ENCODE measurements around the gene NFATC2.

NFATC2 gene

GRCh38 chr20:51551186-51551585 lies 8.7 kb upstream of the NFATC2 start:
- Histone ChIP-seq H3K9me3 (ENCODE audit: severe bottlenecking) (no peaks in the 10 kb centered on the region), H3K4me3 (ENCODE audit: severe bottlenecking) (no peak overlapping the region), H3K4me1 (ENCODE audit: insufficient read depth, poor library complexity, severe bottlenecking) (peaks cover 7% of the 10 kb centered on the region), H3K27me3 (ENCODE audit: insufficient read depth, poor library complexity, severe bottlenecking) (peaks cover 15% of the 10 kb centered on the region), H3K36me3 (ENCODE audit: low read depth) (no peaks in the 10 kb centered on the region), H3K27ac (ENCODE audit: poor library complexity, severe bottlenecking) (no peak overlapping the region)
- DNase-seq (ENCODE audit: low spot score): no peak
- no peak for ATAC-seq (ENCODE audit: low read depth)
- no peak for TF ChIP-seq CTCF (IDR thresholded peaks at IDR 0.05; ENCODE audit: poor library complexity, severe bottlenecking)

GRCh38 chr20:51549474-51549873 lies 7.0 kb upstream of the NFATC2 start:
- Histone ChIP-seq H3K9me3 (ENCODE audit: severe bottlenecking) (no peaks in the 10 kb centered on the region), H3K4me3 (ENCODE audit: severe bottlenecking) (no peak overlapping the region), H3K36me3 (ENCODE audit: low read depth) (no peaks in the 10 kb centered on the region), H3K27me3 (ENCODE audit: insufficient read depth, poor library complexity, severe bottlenecking) (peaks cover 32% of the 10 kb centered on the region), H3K27ac (ENCODE audit: poor library complexity, severe bottlenecking) (no peak overlapping the region), H3K4me1 (ENCODE audit: insufficient read depth, poor library complexity, severe bottlenecking) (peaks cover 5% of the 10 kb centered on the region)
- no peak for ATAC-seq (ENCODE audit: low read depth)
- no peak for DNase-seq (ENCODE audit: low spot score)
- TF ChIP-seq CTCF (IDR thresholded peaks at IDR 0.05; ENCODE audit: poor library complexity, severe bottlenecking): no peak

DNA sequence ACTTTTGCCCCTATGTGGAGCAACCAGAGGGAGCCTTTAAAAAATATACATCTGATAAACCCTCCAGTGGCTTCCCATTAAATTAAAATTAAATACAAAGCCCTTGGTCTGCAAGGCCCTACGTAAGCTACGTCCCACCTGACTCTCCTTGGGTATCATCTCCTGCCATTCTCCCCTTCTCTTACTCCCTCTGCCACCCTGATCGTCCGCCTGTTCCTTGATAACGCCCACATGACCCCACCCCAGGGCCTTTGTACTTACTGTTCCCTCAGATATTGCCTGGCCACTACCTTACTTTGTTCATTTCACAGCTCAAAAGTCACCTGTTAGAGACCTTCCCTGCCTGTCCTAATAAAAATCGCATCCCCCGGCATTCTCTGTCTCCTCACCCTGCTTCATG lies 5.4 kb upstream of the NFATC2 start:
- ATAC-seq (ENCODE audit: low read depth): no peak
- Histone ChIP-seq H3K27ac (ENCODE audit: poor library complexity, severe bottlenecking) (no peak overlapping the region), H3K4me1 (ENCODE audit: insufficient read depth, poor library complexity, severe bottlenecking) (no peaks in the 10 kb centered on the region), H3K4me3 (ENCODE audit: severe bottlenecking) (no peak overlapping the region), H3K9me3 (ENCODE audit: severe bottlenecking) (no peaks in the 10 kb centered on the region), H3K27me3 (ENCODE audit: insufficient read depth, poor library complexity, severe bottlenecking) (peaks cover 45% of the 10 kb centered on the region), H3K36me3 (ENCODE audit: low read depth) (no peaks in the 10 kb centered on the region)
- DNase-seq (ENCODE audit: low spot score): peak; percentile 63
- TF ChIP-seq CTCF (IDR thresholded peaks at IDR 0.05; ENCODE audit: poor library complexity, severe bottlenecking): no peak

DNA sequence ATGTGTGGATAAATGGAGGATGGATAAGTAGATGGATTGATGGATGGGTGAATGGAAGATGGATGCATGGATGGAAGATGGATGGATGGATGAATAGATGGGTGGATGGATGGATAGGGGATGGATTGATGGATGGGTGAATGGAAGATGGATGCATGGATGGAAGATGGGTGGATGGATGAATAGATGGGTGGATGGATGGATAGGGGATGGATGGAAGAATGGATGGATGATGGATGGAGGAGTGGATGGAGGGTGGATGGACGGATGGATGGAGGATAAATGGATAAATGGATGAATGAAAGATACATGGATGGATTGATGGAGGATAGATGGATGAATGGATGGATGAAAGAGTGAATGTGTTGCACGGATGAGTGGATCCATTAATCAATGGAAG lies 3.0 kb upstream of the NFATC2 start:
- Histone ChIP-seq H3K27ac (ENCODE audit: poor library complexity, severe bottlenecking) (no peak overlapping the region), H3K36me3 (ENCODE audit: low read depth) (no peaks in the 10 kb centered on the region), H3K27me3 (ENCODE audit: insufficient read depth, poor library complexity, severe bottlenecking) (peaks cover 65% of the 10 kb centered on the region), H3K4me3 (ENCODE audit: severe bottlenecking) (no peak overlapping the region), H3K9me3 (ENCODE audit: severe bottlenecking) (no peaks in the 10 kb centered on the region), H3K4me1 (ENCODE audit: insufficient read depth, poor library complexity, severe bottlenecking) (no peaks in the 10 kb centered on the region)
- TF ChIP-seq CTCF (IDR thresholded peaks at IDR 0.05; ENCODE audit: poor library complexity, severe bottlenecking): no peak
- ATAC-seq (ENCODE audit: low read depth) (no peak), DNase-seq (ENCODE audit: low spot score) (no peak)

- H3K36me3 ChIP-seq (ENCODE audit: low read depth): no peaks in the 10 kb centered on the region
- DNase-seq (ENCODE audit: low spot score) (no peak), ATAC-seq (ENCODE audit: low read depth) (no peak)
These were observed 886 bp upstream of the NFATC2 start for GRCh38 chr20:51543422-51543788.

More at GRCh38 chr20:51543422-51543788, 886 bp upstream of the NFATC2 start:
- Histone ChIP-seq H3K4me3 (ENCODE audit: severe bottlenecking) (no peak overlapping the region), H3K27me3 (ENCODE audit: insufficient read depth, poor library complexity, severe bottlenecking) (peaks cover 63% of the 10 kb centered on the region), H3K4me1 (ENCODE audit: insufficient read depth, poor library complexity, severe bottlenecking) (no peaks in the 10 kb centered on the region), H3K27ac (ENCODE audit: poor library complexity, severe bottlenecking) (no peak overlapping the region), H3K9me3 (ENCODE audit: severe bottlenecking) (no peaks in the 10 kb centered on the region)
- TF ChIP-seq CTCF (IDR thresholded peaks at IDR 0.05; ENCODE audit: poor library complexity, severe bottlenecking): no peak

Data from RWPE2 (cell line).